ENCODE measurements around the gene MCM3.

GRCh38 chr6:52328303-52328662, 43.7 kb upstream of the MCM3 start:
- TF ChIP-seq CTCF (IDR thresholded peaks at IDR 0.05) (no peak), POLR2A (IDR thresholded peaks at IDR 0.05) (no peak)
